ENCODE measurements around the gene PRXL2C.

PRXL2C gene

DNA sequence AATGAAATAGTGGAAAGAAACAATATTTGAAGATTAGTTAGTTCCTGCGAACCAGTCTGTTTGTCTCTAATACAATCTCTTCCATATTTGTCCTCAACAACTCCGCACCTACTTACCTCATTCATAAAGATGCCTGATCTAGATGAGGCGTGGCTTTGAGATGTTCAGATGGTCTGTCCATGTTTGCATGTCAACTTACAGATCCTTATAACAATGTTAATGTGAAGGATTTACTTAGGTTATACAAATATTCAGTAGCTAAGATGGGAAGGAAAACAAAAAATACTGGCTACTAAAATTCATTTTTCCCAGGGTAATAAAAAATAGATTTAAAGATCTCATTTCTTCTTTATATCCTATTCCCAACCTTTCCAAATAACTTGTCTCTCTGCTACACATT is 43.8 kb downstream of the PRXL2C start:
- H3K4me3 ChIP-seq (ENCODE audit: low read length in 2 of 2) = no peak overlapping the region

DNA sequence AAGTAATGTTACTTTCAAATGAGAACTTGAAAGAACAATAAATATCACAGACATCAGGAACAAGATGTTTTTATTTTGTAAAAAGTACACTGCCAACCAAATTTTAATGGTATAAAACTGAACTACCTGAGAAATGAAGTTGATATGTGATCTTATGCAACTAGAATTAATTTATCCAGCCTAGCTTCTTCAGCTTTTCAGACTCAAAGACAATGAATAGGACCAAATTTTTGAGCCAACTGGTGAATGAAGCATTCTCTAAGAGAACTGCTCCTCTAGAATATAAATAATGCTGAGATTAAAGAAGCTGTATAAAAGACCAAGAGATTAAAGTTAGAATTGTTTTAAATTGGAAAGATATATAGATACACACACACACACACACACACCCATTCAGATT is 45.4 kb downstream of the PRXL2C start:
- no peaks in the 10 kb centered on the region for H3K27me3 ChIP-seq (ENCODE audit: control insufficient read depth in 1 of 2, insufficient read depth in 2 of 2, low read length in 2 of 2)
- no peak overlapping the region for H3K27ac ChIP-seq (ENCODE audit: low read length)
- H3K36me3 ChIP-seq (ENCODE audit: control insufficient read depth in 2 of 2, insufficient read depth in 2 of 2, low read length in 2 of 2) = no peaks in the 10 kb centered on the region
- H3K4me1 ChIP-seq (ENCODE audit: control insufficient read depth, insufficient read depth, low read length) = peaks cover 13% of the 10 kb centered on the region
- no peaks in the 10 kb centered on the region for H3K9me3 ChIP-seq (ENCODE audit: control insufficient read depth in 2 of 2, low read length in 2 of 2)
- no peak overlapping the region for H3K9ac ChIP-seq (ENCODE audit: low read length in 2 of 2)
- no peak overlapping the region for H3K4me3 ChIP-seq (ENCODE audit: low read length in 2 of 2)

More for the DNA sequence above, 43.8 kb downstream of the PRXL2C start:
- H3K9ac ChIP-seq (ENCODE audit: low read length in 2 of 2) = no peak overlapping the region
- H3K36me3 ChIP-seq (ENCODE audit: control insufficient read depth in 2 of 2, insufficient read depth in 2 of 2, low read length in 2 of 2) = no peaks in the 10 kb centered on the region
- no peaks in the 10 kb centered on the region for H3K9me3 ChIP-seq (ENCODE audit: control insufficient read depth in 2 of 2, low read length in 2 of 2)
- H3K27ac ChIP-seq (ENCODE audit: low read length) = peak overlapping the region; percentile 64
- H3K27me3 ChIP-seq (ENCODE audit: control insufficient read depth in 1 of 2, insufficient read depth in 2 of 2, low read length in 2 of 2) = no peaks in the 10 kb centered on the region
- peaks cover 13% of the 10 kb centered on the region for H3K4me1 ChIP-seq (ENCODE audit: control insufficient read depth, insufficient read depth, low read length)

DNA sequence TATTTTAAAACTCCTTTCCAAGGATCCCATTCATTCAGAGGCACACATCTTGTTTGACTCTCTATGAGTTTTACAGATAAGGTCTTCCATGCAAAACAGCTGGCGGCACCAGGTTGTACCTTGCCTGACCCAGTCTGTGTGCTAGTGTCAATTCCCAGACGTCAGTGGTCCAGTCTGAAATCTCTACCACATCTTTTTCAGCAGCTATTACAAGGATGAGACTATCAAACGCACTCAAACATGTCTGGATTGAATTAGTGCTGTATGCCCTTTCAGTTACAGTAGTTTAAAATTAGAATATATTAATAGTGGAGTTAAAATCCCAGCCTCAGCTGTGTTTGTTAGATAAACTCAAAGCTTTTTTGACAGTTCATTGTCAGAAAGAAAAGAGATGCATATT is 47.1 kb downstream of the PRXL2C start:
- peaks cover 10% of the 10 kb centered on the region for H3K4me1 ChIP-seq (ENCODE audit: control insufficient read depth, insufficient read depth, low read length)
- H3K27ac ChIP-seq (ENCODE audit: low read length) = no peak overlapping the region
- H3K36me3 ChIP-seq (ENCODE audit: control insufficient read depth in 2 of 2, insufficient read depth in 2 of 2, low read length in 2 of 2) = no peaks in the 10 kb centered on the region
- no peak overlapping the region for H3K4me3 ChIP-seq (ENCODE audit: low read length in 2 of 2)
- H3K9ac ChIP-seq (ENCODE audit: low read length in 2 of 2) = no peak overlapping the region
- H3K27me3 ChIP-seq (ENCODE audit: control insufficient read depth in 1 of 2, insufficient read depth in 2 of 2, low read length in 2 of 2) = no peaks in the 10 kb centered on the region
- no peaks in the 10 kb centered on the region for H3K9me3 ChIP-seq (ENCODE audit: control insufficient read depth in 2 of 2, low read length in 2 of 2)

DNA sequence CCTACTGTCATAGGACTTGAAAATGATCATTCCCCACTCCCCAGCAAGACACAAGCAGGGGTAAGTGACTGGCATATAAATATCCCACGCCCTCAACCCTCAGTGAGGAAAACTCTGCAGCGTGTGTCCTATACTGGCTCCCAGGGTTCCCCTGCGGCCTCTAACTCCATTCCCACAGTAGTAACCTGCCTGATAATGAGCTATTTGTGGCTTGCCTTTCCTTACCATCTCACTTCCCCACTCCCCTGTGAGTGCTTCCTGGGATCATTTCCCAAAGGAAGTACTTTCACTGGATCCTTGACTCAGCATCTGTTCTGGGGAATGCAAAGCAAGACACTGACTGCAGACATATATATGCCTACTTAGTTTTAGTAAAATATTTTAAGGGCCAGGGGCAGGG is 49.8 kb downstream of the PRXL2C start:
- H3K4me3 ChIP-seq (ENCODE audit: low read length in 2 of 2) = no peak overlapping the region
- H3K9ac ChIP-seq (ENCODE audit: low read length in 2 of 2) = no peak overlapping the region
- no peak overlapping the region for H3K27ac ChIP-seq (ENCODE audit: low read length)
- no peaks in the 10 kb centered on the region for H3K9me3 ChIP-seq (ENCODE audit: control insufficient read depth in 2 of 2, low read length in 2 of 2)
- H3K4me1 ChIP-seq (ENCODE audit: control insufficient read depth, insufficient read depth, low read length) = no peaks in the 10 kb centered on the region
- no peaks in the 10 kb centered on the region for H3K27me3 ChIP-seq (ENCODE audit: control insufficient read depth in 1 of 2, insufficient read depth in 2 of 2, low read length in 2 of 2)
- H3K36me3 ChIP-seq (ENCODE audit: control insufficient read depth in 2 of 2, insufficient read depth in 2 of 2, low read length in 2 of 2) = no peaks in the 10 kb centered on the region

DNA sequence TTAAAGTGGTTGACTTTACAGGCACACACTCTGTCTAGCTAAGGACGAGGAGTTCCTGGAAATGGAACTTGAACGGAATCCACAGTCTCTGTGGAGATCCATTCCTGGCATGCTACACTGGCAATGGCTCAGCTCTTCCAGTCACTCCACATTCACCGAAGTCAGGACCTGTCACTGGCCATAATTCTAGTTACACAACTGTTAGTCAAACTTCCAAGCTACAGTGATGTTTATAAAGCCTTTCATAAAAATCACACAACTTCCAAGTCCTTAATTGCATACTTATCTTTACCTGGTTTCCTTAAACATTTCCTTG is 51.2 kb downstream of the PRXL2C start:
- Histone ChIP-seq H3K27ac (ENCODE audit: low read length) (peak overlapping the region; percentile 46), H3K4me3 (ENCODE audit: low read length in 2 of 2) (no peak overlapping the region), H3K9me3 (ENCODE audit: control insufficient read depth in 2 of 2, low read length in 2 of 2) (no peaks in the 10 kb centered on the region), H3K36me3 (ENCODE audit: control insufficient read depth in 2 of 2, insufficient read depth in 2 of 2, low read length in 2 of 2) (no peaks in the 10 kb centered on the region), H3K27me3 (ENCODE audit: control insufficient read depth in 1 of 2, insufficient read depth in 2 of 2, low read length in 2 of 2) (no peaks in the 10 kb centered on the region), H3K9ac (ENCODE audit: low read length in 2 of 2) (no peak overlapping the region), H3K4me1 (ENCODE audit: control insufficient read depth, insufficient read depth, low read length) (no peaks in the 10 kb centered on the region)

DNA sequence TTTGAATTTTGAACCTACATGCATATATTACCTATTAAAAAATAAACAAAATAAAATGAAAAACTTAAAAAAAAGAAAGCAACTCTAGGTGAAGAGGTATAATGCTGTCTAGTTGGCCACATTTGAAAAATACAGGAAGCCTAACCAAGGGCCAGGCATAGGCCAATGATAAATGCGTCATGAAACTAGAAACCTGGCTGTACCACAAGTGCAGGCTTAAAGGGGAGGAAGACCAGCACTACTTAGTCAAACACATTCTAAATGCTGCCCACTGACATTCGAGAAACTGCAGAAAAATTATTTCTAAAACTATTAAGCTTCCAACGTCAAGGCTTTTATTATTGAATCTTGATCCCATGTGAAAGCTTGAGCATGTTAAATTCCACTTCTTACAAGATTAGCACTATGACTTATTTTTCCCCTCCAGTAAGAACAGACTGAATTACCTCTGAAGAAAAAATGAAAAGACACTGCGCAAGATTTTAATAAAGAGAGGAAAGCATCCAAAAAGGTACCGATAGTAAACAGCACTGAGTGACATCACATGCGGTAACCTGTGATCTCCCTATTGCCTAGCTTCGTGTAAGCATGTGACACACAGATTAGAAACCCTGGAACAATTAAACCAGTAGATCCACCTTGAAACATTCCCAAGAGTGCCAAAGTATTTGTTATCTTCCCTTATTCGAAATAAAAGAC is 51.7 kb downstream of the PRXL2C start:
- Histone ChIP-seq H3K27me3 (ENCODE audit: control insufficient read depth in 1 of 2, insufficient read depth in 2 of 2, low read length in 2 of 2) (no peaks in the 10 kb centered on the region), H3K4me3 (ENCODE audit: low read length in 2 of 2) (no peak overlapping the region), H3K9ac (ENCODE audit: low read length in 2 of 2) (no peak overlapping the region), H3K36me3 (ENCODE audit: control insufficient read depth in 2 of 2, insufficient read depth in 2 of 2, low read length in 2 of 2) (no peaks in the 10 kb centered on the region), H3K27ac (ENCODE audit: low read length) (peak overlapping the region; percentile 46), H3K9me3 (ENCODE audit: control insufficient read depth in 2 of 2, low read length in 2 of 2) (no peaks in the 10 kb centered on the region), H3K4me1 (ENCODE audit: control insufficient read depth, insufficient read depth, low read length) (no peaks in the 10 kb centered on the region)

DNA sequence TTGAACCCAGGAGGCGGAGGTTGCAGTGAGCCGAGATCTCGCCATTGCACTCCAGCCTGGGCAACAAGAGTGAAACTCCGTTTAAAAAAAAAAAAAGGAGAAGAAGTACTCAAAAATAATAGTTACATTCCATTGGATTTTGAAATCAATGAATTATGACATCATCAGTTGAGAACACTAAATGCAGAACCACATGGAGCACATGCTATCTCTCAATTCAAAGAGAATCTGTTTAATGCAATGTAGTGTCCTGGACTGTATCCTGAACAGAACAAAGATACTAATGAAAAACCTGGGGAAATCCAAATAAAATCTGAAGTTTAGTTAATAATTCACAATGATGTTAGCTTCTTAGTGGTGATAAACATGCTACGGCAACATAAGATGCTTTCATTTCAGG is 55.8 kb downstream of the PRXL2C start:
- Histone ChIP-seq H3K9me3 (ENCODE audit: control insufficient read depth in 2 of 2, low read length in 2 of 2) (no peaks in the 10 kb centered on the region), H3K4me3 (ENCODE audit: low read length in 2 of 2) (no peak overlapping the region), H3K9ac (ENCODE audit: low read length in 2 of 2) (no peak overlapping the region), H3K4me1 (ENCODE audit: control insufficient read depth, insufficient read depth, low read length) (no peaks in the 10 kb centered on the region), H3K27me3 (ENCODE audit: control insufficient read depth in 1 of 2, insufficient read depth in 2 of 2, low read length in 2 of 2) (no peaks in the 10 kb centered on the region), H3K36me3 (ENCODE audit: control insufficient read depth in 2 of 2, insufficient read depth in 2 of 2, low read length in 2 of 2) (no peaks in the 10 kb centered on the region), H3K27ac (ENCODE audit: low read length) (no peak overlapping the region)

DNA sequence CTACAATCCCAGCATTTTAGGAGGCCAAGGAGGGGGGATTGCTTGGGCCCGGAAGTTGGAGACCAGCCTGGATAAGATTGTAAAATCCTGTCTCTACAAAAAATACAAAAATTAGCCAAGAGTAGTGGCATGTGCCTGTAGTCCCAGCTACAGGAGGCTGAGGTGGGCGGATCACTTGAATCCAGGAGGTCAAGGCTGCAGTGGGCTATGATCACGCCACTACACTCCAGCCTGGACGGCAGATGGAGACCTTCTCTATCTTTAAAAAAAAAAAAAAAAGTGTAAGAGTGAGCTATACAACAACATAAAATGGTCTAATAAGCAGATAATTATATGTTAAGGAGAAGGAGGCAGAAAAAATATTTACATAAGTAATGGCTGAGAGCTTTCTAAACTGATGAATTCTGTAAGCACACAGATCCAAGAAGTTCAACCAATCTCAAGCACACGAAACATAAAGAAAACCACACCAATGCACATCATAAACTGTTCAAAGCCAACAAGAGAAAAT is 58.5 kb downstream of the PRXL2C start:
- Histone ChIP-seq H3K4me1 (ENCODE audit: control insufficient read depth, insufficient read depth, low read length) (no peaks in the 10 kb centered on the region), H3K4me3 (ENCODE audit: low read length in 2 of 2) (no peak overlapping the region), H3K9ac (ENCODE audit: low read length in 2 of 2) (no peak overlapping the region), H3K9me3 (ENCODE audit: control insufficient read depth in 2 of 2, low read length in 2 of 2) (no peaks in the 10 kb centered on the region), H3K27ac (ENCODE audit: low read length) (no peak overlapping the region), H3K27me3 (ENCODE audit: control insufficient read depth in 1 of 2, insufficient read depth in 2 of 2, low read length in 2 of 2) (no peaks in the 10 kb centered on the region), H3K36me3 (ENCODE audit: control insufficient read depth in 2 of 2, insufficient read depth in 2 of 2, low read length in 2 of 2) (no peaks in the 10 kb centered on the region)

Measured in stomach smooth muscle (tissue), 2 donors.